ENCODE data around the gene LRRC31. TPM values are rescaled to one million over a fixed set of nuclear protein-coding genes. Genes with fewer than 3 reads are reported as not detected.

LRRC31 gene
- total RNA-seq, 1 donor: not detected

DNA sequence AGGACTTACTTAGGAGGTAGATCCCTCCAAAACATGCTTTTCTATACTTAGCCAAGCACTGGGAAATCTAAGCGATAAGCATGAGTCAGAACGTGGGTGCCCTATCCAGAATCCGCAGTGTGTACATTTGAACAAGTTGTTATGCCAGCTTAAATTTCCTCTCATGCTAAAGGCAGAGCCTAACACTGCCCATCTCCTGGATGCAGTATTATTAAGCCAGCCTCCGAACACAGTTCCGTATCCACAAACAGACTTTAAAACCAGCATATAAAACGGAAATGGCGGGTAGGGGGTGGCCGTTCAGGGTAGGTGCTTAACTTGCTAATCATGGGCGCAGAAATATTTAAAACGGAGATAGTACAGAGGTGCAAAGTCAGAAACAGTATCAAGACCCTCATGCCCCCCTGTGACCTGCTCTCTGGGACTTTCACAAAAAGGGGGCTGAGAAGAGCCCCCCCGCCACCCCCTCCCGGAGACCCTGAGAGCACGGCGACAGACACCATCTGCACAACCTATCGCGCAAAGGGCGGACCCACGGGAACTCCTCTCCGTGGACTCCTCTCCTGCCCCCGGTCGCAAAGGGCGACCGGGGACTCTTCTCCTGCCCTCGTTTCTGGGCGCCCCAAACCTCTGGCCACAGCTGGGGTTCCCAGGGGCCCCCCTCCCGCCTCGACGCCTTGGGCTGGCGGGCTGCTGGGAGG lies 58.0 kb downstream of the LRRC31 start:
- H3K4me3 ChIP-seq (ENCODE audit: low read depth, low read length): peak overlapping the region; percentile 62
- DNase-seq (ENCODE audit: low read depth): peak; percentile 75
- TF ChIP-seq, protein P1, sequence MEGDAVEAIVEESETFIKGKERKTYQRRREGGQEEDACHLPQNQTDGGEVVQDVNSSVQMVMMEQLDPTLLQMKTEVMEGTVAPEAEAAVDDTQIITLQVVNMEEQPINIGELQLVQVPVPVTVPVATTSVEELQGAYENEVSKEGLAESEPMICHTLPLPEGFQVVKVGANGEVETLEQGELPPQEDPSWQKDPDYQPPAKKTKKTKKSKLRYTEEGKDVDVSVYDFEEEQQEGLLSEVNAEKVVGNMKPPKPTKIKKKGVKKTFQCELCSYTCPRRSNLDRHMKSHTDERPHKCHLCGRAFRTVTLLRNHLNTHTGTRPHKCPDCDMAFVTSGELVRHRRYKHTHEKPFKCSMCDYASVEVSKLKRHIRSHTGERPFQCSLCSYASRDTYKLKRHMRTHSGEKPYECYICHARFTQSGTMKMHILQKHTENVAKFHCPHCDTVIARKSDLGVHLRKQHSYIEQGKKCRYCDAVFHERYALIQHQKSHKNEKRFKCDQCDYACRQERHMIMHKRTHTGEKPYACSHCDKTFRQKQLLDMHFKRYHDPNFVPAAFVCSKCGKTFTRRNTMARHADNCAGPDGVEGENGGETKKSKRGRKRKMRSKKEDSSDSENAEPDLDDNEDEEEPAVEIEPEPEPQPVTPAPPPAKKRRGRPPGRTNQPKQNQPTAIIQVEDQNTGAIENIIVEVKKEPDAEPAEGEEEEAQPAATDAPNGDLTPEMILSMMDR (IDR thresholded peaks at IDR 0.05; ENCODE audit: insufficient read depth, low read depth, low read length): no peak

DNA sequence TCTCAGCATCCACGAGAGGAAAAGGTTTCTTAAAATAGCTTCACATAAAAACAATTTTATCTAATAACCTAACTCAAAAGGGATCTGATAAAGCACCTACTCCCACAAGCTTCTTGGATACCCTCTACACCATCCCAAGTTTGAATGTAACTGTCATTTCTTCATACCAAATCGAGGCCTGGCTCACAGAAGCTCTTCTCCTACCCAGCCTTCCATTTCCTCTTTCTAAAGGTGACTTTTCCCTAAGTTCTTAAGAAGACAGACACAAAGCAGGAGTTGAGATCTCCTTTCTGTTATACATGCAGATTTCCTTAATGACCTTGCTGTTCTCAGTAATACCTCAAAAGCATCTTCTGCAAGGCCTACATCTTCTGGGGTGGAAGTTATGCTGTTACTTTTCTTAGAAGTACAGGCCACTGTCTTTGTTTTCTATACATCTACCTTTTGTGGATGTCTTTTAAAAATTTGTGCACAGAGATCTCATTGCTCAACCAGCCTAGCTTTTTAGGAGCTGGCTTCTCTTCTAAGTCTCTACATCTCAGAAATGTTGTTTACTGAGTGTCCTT lies 60.4 kb downstream of the LRRC31 start:
- DNase-seq (ENCODE audit: low read depth): no peak
- H3K4me3 ChIP-seq (ENCODE audit: low read depth, low read length): no peak overlapping the region
- TF ChIP-seq, protein P1 (IDR thresholded peaks at IDR 0.05; ENCODE audit: insufficient read depth, low read depth, low read length): no peak

DNA sequence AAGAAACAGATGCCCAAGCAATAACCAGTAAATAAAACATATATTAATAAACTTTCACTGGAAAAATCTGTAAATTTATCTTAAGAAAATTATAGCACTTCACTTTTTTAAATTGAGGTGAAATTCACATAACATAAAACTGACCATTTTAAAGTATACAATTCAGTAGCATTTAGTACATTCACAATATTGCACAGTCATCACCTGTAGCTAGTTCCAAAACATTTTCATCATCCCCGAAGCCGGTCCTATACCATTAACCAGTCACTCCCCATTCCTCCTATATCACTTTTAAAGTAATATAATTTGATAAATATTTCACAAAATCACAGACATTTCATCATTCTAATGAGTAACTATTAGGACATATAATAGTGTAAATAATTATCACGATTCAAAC lies 65.1 kb downstream of the LRRC31 start:
- TF ChIP-seq, protein P1 (IDR thresholded peaks at IDR 0.05; ENCODE audit: insufficient read depth, low read depth, low read length): no peak
- no peak overlapping the region for H3K4me3 ChIP-seq (ENCODE audit: low read depth, low read length)
- no peak for DNase-seq (ENCODE audit: low read depth)

DNA sequence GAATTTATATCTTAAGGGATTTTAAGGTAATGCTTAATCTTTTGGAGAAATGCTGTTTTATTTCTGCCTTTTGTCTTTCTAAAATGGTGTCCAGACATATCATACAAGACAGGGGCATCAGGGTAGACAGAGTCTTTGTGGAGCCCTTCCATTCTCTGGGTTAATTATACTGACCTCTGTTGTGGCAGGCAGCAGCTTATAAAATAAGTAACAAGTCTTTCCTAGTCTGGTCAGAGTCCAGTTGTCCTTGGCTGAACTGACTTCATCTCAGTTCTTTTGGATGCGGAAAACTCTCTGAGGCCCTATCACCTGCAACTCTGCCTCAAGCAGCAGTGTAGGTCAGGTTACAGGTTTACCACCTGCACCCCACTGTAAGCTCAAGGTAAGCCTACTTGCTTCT lies 77.4 kb downstream of the LRRC31 start:
- no peak for DNase-seq (ENCODE audit: low read depth)
- H3K4me3 ChIP-seq (ENCODE audit: low read depth, low read length): no peak overlapping the region
- TF ChIP-seq, protein P1 (IDR thresholded peaks at IDR 0.05; ENCODE audit: insufficient read depth, low read depth, low read length): no peak

DNA sequence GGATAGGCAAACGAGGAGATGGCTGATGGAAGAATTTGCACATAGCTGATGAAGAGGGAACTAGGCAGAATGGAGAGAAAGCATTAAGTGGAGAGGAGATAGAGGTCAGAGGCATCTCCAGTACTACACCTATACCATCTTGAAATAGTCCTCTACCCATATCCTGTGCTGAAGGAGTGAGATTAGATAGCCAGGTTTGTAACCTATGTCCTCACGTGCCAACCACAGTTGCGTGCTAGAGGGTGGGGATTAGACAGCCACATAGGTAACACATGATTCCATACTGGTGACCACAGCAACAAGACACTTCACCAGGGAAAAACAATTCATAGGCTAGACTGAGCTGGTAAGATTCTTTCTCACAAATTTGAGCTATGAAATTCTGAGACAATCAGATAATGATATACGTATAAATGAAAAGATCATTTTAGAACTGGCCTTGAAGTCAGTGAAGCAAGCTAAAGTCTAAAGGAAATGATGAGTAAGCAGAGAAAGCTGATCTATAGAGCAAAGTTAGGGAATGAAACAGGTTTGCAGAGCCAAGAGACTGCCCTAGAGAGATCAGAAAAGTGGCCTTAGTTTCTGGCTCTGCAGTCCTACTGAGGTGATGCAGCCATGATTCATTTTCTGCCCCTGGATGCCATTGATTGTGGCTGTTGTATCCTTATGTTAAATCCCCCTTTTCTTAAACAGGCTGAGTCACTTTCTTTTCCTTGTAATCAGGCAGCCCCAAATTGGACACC lies 78.9 kb downstream of the LRRC31 start:
- H3K4me3 ChIP-seq (ENCODE audit: low read depth, low read length): no peak overlapping the region
- no peak for DNase-seq (ENCODE audit: low read depth)
- TF ChIP-seq, protein P1 (IDR thresholded peaks at IDR 0.05; ENCODE audit: insufficient read depth, low read depth, low read length): no peak

DNA sequence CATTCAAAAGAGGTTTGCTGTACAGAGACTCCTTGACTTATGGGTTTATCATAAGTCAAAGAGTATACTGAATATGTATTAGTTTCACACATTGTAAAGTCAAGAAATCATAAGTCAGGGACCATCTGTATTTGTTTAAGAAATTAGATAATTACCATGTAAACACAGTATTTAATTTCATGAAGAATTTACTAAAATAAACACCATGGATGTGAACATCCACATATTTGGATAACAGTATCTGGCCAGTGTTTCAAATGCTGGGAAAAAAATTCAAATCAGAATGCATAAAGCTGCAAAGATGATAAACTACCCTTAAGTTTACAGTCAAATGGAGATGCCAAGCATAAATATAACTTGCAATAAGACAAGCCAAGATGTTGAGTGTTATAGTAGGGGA lies 79.5 kb downstream of the LRRC31 start:
- TF ChIP-seq, protein P1 (IDR thresholded peaks at IDR 0.05; ENCODE audit: insufficient read depth, low read depth, low read length): no peak
- no peak for DNase-seq (ENCODE audit: low read depth)
- H3K4me3 ChIP-seq (ENCODE audit: low read depth, low read length): no peak overlapping the region

Other genes starting within 250 kb of the LRRC31 start
- gene MECOM, start 206.2 kb downstream of the LRRC31 start, total RNA-seq: 6.1 and 8.6 TPM in 2 replicates
- gene TERC, start 104.9 kb downstream of the LRRC31 start, total RNA-seq: 168 and 175 TPM in 2 replicates
- 2.9 and 5.2 TPM in 2 replicates for gene ACTRT3, start 100.4 kb downstream of the LRRC31 start, total RNA-seq
- 20.9 and 25.5 TPM in 2 replicates for gene MYNN, start 96.5 kb downstream of the LRRC31 start, total RNA-seq
- 0.32 TPM in 1 of 2 replicates, not detected in the other for gene LRRIQ4, start 57.1 kb downstream of the LRRC31 start, total RNA-seq
- 3.5 and 4.3 TPM in 2 replicates for gene LRRC34, start 57.0 kb downstream of the LRRC31 start, total RNA-seq
- not detected in 2 replicates for gene SAMD7, start 41.6 kb upstream of the LRRC31 start, total RNA-seq
- gene SEC62, start 96.9 kb upstream of the LRRC31 start, total RNA-seq: 27.7 and 47.9 TPM in 2 replicates
- gene GPR160, start 168.1 kb upstream of the LRRC31 start, total RNA-seq: under 0.01 and 0.43 TPM in 2 replicates